Gastrocnemius medialis (tissue), 4 donors: ENCODE results near the gene ATP5F1D.

Source experiments
- CTCF ChIP-seq, 5 experiments: fragments of 450-650 bp in 3 of 5; fragments of 200-600 bp in 2 of 5; sonication (generic) in 2 of 5; IDR thresholded peaks in 4 of 5; conservative IDR thresholded peaks in 1 of 5; 1 replicate in 4 of 5; 2 replicates in 1 of 5; pipeline ENCODE4 v1.5.1; 2016 to 2019; ENCODE audit warnings: antibody characterized with exemption in 5 of 5, mild to moderate bottlenecking in 3 of 5, moderate library complexity in 3 of 5
- POLR2A ChIP-seq, 2 donors: fragments of 450-650 bp; IDR thresholded peaks; one replicate each; pipeline ENCODE4 v1.6.1; 2017; ENCODE audit warnings: antibody characterized with exemption in 2 of 2, mild to moderate bottlenecking in 2 of 2, moderate library complexity in 2 of 2

GRCh38 chr19:1236576-1236975 lies 5.0 kb upstream of the ATP5F1D start:
- TF ChIP-seq POLR2A (IDR thresholded peaks at IDR 0.05) = no peak
- TF ChIP-seq CTCF (IDR thresholded peaks at IDR 0.05 in 4 of 5, conservative IDR thresholded peaks at IDR 0.05 in 1 of 5) = no peak
